ENCODE measurements around the gene PHLDB2.

DNA sequence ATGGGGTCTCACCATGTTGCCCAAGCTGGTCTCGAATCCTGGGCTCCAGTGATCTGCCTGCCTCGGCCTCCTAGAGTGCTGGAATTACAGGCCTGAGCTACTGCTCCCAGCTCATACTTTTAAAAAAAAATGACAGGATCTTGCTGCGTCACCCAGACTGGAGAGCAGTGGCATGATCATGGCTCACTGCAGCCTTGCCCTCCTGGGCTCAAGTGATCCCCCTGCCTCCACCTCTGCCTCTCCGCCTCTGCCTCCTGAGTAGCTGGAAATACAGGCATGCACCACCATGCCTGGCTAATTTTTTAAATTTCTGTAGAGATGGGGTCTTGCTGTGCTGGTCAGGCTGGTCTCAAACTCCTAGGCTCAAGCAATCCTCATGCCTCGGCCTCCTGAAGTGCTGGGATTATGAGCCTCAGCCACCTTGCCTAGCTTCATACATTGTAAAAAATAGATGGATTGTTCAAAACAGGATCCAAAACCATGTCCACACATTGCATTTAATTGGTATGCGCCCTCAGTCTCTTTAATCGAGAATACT lies 8.9 kb downstream of the PHLDB2 start:
- TF ChIP-seq POLR2AphosphoS5 (IDR thresholded peaks at IDR 0.05; ENCODE audit: low read depth, low read length) (no peak), FOXP2 (optimal IDR thresholded peaks at IDR 0.05; ENCODE audit: borderline replicate concordance, extremely low read depth, extremely low read length, insufficient read depth) (no peak), TAF1 (IDR thresholded peaks at IDR 0.05; ENCODE audit: borderline replicate concordance, insufficient read depth, low read length) (no peak), SIN3A (IDR thresholded peaks at IDR 0.05; ENCODE audit: borderline replicate concordance, insufficient read depth, low read length) (no peak)
- TF ChIP-seq, protein P1, sequence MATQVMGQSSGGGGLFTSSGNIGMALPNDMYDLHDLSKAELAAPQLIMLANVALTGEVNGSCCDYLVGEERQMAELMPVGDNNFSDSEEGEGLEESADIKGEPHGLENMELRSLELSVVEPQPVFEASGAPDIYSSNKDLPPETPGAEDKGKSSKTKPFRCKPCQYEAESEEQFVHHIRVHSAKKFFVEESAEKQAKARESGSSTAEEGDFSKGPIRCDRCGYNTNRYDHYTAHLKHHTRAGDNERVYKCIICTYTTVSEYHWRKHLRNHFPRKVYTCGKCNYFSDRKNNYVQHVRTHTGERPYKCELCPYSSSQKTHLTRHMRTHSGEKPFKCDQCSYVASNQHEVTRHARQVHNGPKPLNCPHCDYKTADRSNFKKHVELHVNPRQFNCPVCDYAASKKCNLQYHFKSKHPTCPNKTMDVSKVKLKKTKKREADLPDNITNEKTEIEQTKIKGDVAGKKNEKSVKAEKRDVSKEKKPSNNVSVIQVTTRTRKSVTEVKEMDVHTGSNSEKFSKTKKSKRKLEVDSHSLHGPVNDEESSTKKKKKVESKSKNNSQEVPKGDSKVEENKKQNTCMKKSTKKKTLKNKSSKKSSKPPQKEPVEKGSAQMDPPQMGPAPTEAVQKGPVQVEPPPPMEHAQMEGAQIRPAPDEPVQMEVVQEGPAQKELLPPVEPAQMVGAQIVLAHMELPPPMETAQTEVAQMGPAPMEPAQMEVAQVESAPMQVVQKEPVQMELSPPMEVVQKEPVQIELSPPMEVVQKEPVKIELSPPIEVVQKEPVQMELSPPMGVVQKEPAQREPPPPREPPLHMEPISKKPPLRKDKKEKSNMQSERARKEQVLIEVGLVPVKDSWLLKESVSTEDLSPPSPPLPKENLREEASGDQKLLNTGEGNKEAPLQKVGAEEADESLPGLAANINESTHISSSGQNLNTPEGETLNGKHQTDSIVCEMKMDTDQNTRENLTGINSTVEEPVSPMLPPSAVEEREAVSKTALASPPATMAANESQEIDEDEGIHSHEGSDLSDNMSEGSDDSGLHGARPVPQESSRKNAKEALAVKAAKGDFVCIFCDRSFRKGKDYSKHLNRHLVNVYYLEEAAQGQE (IDR thresholded peaks at IDR 0.05; ENCODE audit: insufficient read depth in 1 of 2, low read depth in 2 of 2, low read length in 2 of 2): no peak
